Measurements from ENCODE around the gene C10orf120. TPM values are rescaled to one million over a fixed set of nuclear protein-coding genes. Genes with fewer than 3 reads are reported as not detected.

Gene C10orf120
- total and polyA plus RNA-seq, 5 donors: not detected

- Histone ChIP-seq H3K4me3 (ENCODE audit: low read length) (no peak overlapping the region), H3K27me3 (ENCODE audit: control insufficient read depth, insufficient read depth) (no peaks in the 10 kb centered on the region), H3K4me1 (ENCODE audit: control insufficient read depth, insufficient read depth, low read length) (no peaks in the 10 kb centered on the region), H3K27ac (ENCODE audit: low read length) (no peak overlapping the region), H3K9me3 (ENCODE audit: control insufficient read depth, low read length) (no peaks in the 10 kb centered on the region)
- 44% methylated on average over 9 of the region's 9 CpGs for WGBS
- ATAC-seq (peak; percentile 90 to 91), DNase-seq (peak; percentile 71 to 88 (median 85))
- intact Hi-C loops (cut with DNase I): loop anchor here in 3 of 4 donors (2.0 to 10.0 kb wide), 6 partner anchors 51 to 406 kb away; partner anchors contain the start of gene DMBT1 (in 1 of the 3)
Measured at GRCh38 chr10:122703483-122704448, 4.1 kb upstream of the C10orf120 start.

- H3K9me3 ChIP-seq (ENCODE audit: control insufficient read depth, low read length): no peaks in the 10 kb centered on the region
- WGBS: 80% methylated on average over 2 of the region's 2 CpGs
- no peak for ATAC-seq
- H3K27me3 ChIP-seq (ENCODE audit: control insufficient read depth, insufficient read depth): no peaks in the 10 kb centered on the region
- no peak for DNase-seq
- H3K4me1 ChIP-seq (ENCODE audit: control insufficient read depth, insufficient read depth, low read length): no peaks in the 10 kb centered on the region
- H3K27ac ChIP-seq (ENCODE audit: low read length): no peak overlapping the region
- H3K4me3 ChIP-seq (ENCODE audit: low read length): no peak overlapping the region
- intact Hi-C loops (cut with DNase I): loop anchor here in 3 of 4 donors (5.0 to 10.0 kb wide), 5 partner anchors 50 to 405 kb away; partner anchors contain the start of gene DMBT1 (in 1 of the 3)
Measured at GRCh38 chr10:122702275-122702674, 2.6 kb upstream of the C10orf120 start.

- H3K4me3 ChIP-seq (ENCODE audit: low read length): no peak overlapping the region
- no peaks in the 10 kb centered on the region for H3K27me3 ChIP-seq (ENCODE audit: control insufficient read depth, insufficient read depth)
- intact Hi-C loops (cut with DNase I): loop anchor here (2.0 to 10.0 kb wide), 6 partner anchors 49 to 404 kb away; partner anchors contain the start of gene DMBT1 (in 1 of the 4)
- 53% methylated on average over 2 of the region's 2 CpGs for WGBS
- H3K27ac ChIP-seq (ENCODE audit: low read length): no peak overlapping the region
- H3K9me3 ChIP-seq (ENCODE audit: control insufficient read depth, low read length): no peaks in the 10 kb centered on the region
- ATAC-seq (no peak), DNase-seq (no peak)
- no peaks in the 10 kb centered on the region for H3K4me1 ChIP-seq (ENCODE audit: control insufficient read depth, insufficient read depth, low read length)
Measured at GRCh38 chr10:122701652-122702051, 2.0 kb upstream of the C10orf120 start.

- ATAC-seq (no peak), DNase-seq (no peak)
- Histone ChIP-seq H3K4me3 (ENCODE audit: low read length) (no peak overlapping the region), H3K27ac (ENCODE audit: low read length) (no peak overlapping the region), H3K27me3 (ENCODE audit: control insufficient read depth, insufficient read depth) (no peaks in the 10 kb centered on the region), H3K9me3 (ENCODE audit: control insufficient read depth, low read length) (no peaks in the 10 kb centered on the region), H3K4me1 (ENCODE audit: control insufficient read depth, insufficient read depth, low read length) (no peaks in the 10 kb centered on the region)
- intact Hi-C loops (cut with DNase I): no loop called here
- 87% methylated on average over 1 of the region's 1 CpG for WGBS
Measured at GRCh38 chr10:122696687-122697086, 3.0 kb downstream of the C10orf120 start.

GRCh38 chr10:122692744-122693143 is 6.9 kb downstream of the C10orf120 start:
- Histone ChIP-seq H3K27ac (ENCODE audit: low read length) (no peak overlapping the region), H3K27me3 (ENCODE audit: control insufficient read depth, insufficient read depth) (no peaks in the 10 kb centered on the region), H3K9me3 (ENCODE audit: control insufficient read depth, low read length) (no peaks in the 10 kb centered on the region), H3K4me1 (ENCODE audit: control insufficient read depth, insufficient read depth, low read length) (no peaks in the 10 kb centered on the region), H3K4me3 (ENCODE audit: low read length) (no peak overlapping the region)
- DNase-seq (no peak), ATAC-seq (no peak)
- intact Hi-C loops (cut with DNase I): no loop called here
- 65% methylated on average over 5 of the region's 5 CpGs for WGBS

GRCh38 chr10:122689146-122689820 is 10.4 kb downstream of the C10orf120 start:
- Histone ChIP-seq H3K27me3 (ENCODE audit: control insufficient read depth, insufficient read depth) (no peaks in the 10 kb centered on the region), H3K9me3 (ENCODE audit: control insufficient read depth, low read length) (no peaks in the 10 kb centered on the region), H3K4me3 (ENCODE audit: low read length) (no peak overlapping the region), H3K4me1 (ENCODE audit: control insufficient read depth, insufficient read depth, low read length) (no peaks in the 10 kb centered on the region), H3K27ac (ENCODE audit: low read length) (peak overlapping the region; percentile 28)
- 63% methylated on average over 6 of the region's 6 CpGs for WGBS
- intact Hi-C loops (cut with DNase I): loop anchor here in 1 of 4 donors (2.0 kb wide), 1 partner anchor 40 kb away; no protein-coding TSS in a partner anchor
- ATAC-seq (peak; percentile 56 to 65), DNase-seq (no peak)

- intact Hi-C loops (cut with DNase I): loop anchor here in 1 of 4 donors (2.0 kb wide), 1 partner anchor 40 kb away; no protein-coding TSS in a partner anchor
- WGBS: 29% methylated on average over 6 of the region's 6 CpGs
- DNase-seq (peak in 2 of 3 donors; percentile 61 to 64), ATAC-seq (peak; percentile 82 to 89)
- H3K27ac ChIP-seq (ENCODE audit: low read length): peak overlapping the region; percentile 61
- H3K9me3 ChIP-seq (ENCODE audit: control insufficient read depth, low read length): no peaks in the 10 kb centered on the region
- no peak overlapping the region for H3K4me3 ChIP-seq (ENCODE audit: low read length)
- no peaks in the 10 kb centered on the region for H3K4me1 ChIP-seq (ENCODE audit: control insufficient read depth, insufficient read depth, low read length)
- H3K27me3 ChIP-seq (ENCODE audit: control insufficient read depth, insufficient read depth): no peaks in the 10 kb centered on the region
Measured at GRCh38 chr10:122688293-122688989, 11.2 kb downstream of the C10orf120 start.

GRCh38 chr10:122682522-122682921 is 17.1 kb downstream of the C10orf120 start:
- DNase-seq: peak in 1 of 3 donors; percentile 54

GRCh38 chr10:122678266-122678665 is 21.4 kb downstream of the C10orf120 start:
- Histone ChIP-seq H3K4me1 (ENCODE audit: control insufficient read depth, insufficient read depth, low read length) (no peaks in the 10 kb centered on the region), H3K27me3 (ENCODE audit: control insufficient read depth, insufficient read depth) (no peaks in the 10 kb centered on the region), H3K9me3 (ENCODE audit: control insufficient read depth, low read length) (no peaks in the 10 kb centered on the region), H3K4me3 (ENCODE audit: low read length) (no peak overlapping the region), H3K27ac (ENCODE audit: low read length) (no peak overlapping the region)
- no peak for DNase-seq
- intact Hi-C loops (cut with DNase I): no loop called here
- ATAC-seq: no peak

More at GRCh38 chr10:122682522-122682921, 17.1 kb downstream of the C10orf120 start:
- H3K4me3 ChIP-seq (ENCODE audit: low read length): no peak overlapping the region
- no peak for ATAC-seq
- no peaks in the 10 kb centered on the region for H3K9me3 ChIP-seq (ENCODE audit: control insufficient read depth, low read length)
- intact Hi-C loops (cut with DNase I): no loop called here
- H3K4me1 ChIP-seq (ENCODE audit: control insufficient read depth, insufficient read depth, low read length): no peaks in the 10 kb centered on the region
- H3K27ac ChIP-seq (ENCODE audit: low read length): no peak overlapping the region
- WGBS: 48% methylated on average over 5 of the region's 5 CpGs
- H3K27me3 ChIP-seq (ENCODE audit: control insufficient read depth, insufficient read depth): no peaks in the 10 kb centered on the region

GRCh38 chr10:122675278-122675677 is 24.4 kb downstream of the C10orf120 start:
- intact Hi-C loops (cut with DNase I): no loop called here
- Histone ChIP-seq H3K9me3 (ENCODE audit: control insufficient read depth, low read length) (no peaks in the 10 kb centered on the region), H3K27me3 (ENCODE audit: control insufficient read depth, insufficient read depth) (no peaks in the 10 kb centered on the region), H3K27ac (ENCODE audit: low read length) (no peak overlapping the region), H3K4me1 (ENCODE audit: control insufficient read depth, insufficient read depth, low read length) (no peaks in the 10 kb centered on the region), H3K4me3 (ENCODE audit: low read length) (no peak overlapping the region)
- 54% methylated on average over 2 of the region's 2 CpGs for WGBS
- DNase-seq (no peak), ATAC-seq (peak in 1 of 2 donors; percentile 46)
